IMR-90 (cell line): Measurements from ENCODE around the gene ZNF134. TPM values are rescaled to one million over a fixed set of nuclear protein-coding genes. Genes with fewer than 3 reads are reported as not detected.

Source experiments
- ATAC-seq: fragments of 200-7000 bp; cut with Tn5 transposase; 2 replicates; pipeline ENCODE4 v1.9.1; 2020; ENCODE audit warnings: low read depth, mild to moderate bottlenecking, moderate library complexity
- BruUV-seq: library from RNA; stranded (reverse); fragments of 400-500 nt; replicated peaks from 2 replicates; lab custom pipeline; 2021; lab: Mats Ljungman, UMichigan
- CTCF ChIA-PET: fragments of 300-600 bp; formaldehyde crosslinking; extraction: SDS; loops from one replicate; lab custom pipeline; 2021; ENCODE audit warnings: antibody characterized with exemption; lab: Yijun Ruan, JAX
- POLR2A ChIA-PET: fragments of 300-600 bp; sonication (Branson Sonifier 250); formaldehyde crosslinking; loops from one replicate; lab custom pipeline; 2022; ENCODE audit warnings: antibody characterized with exemption; ENCODE audit not compliant: unreplicated experiment; lab: Charles Lee
- DNase-seq: peaks from one replicate; pipeline ENCODE4 v3.0.0; 2013
- H2AFZ ChIP-seq: replicated peaks from 2 replicates; pipeline ENCODE3; 2013; ENCODE audit warnings: low read length, mild to moderate bottlenecking; ENCODE audit not compliant: poor library complexity
- H2AK5ac ChIP-seq: 2 replicates; pipeline ENCODE4 v1.6.1; 2013; ENCODE audit warnings: low read depth, low read length, inconsistent platforms
- H2AK9ac ChIP-seq: replicated peaks from 2 replicates; pipeline ENCODE3; 2013; ENCODE audit warnings: mild to moderate bottlenecking, low read depth, low read length, moderate library complexity; ENCODE audit not compliant: poor library complexity
- H2BK120ac ChIP-seq: 2 replicates; pipeline ENCODE4 v1.6.1; 2013; ENCODE audit warnings: low read depth, low read length, inconsistent platforms
- H2BK15ac ChIP-seq: 3 replicates; pipeline ENCODE4 v1.6.1; 2013; ENCODE audit warnings: low read depth, low read length, inconsistent platforms
- H2BK20ac ChIP-seq: 2 replicates; pipeline ENCODE4 v1.6.1; 2013; ENCODE audit warnings: low read depth, mild to moderate bottlenecking, inconsistent platforms, low read length, moderate library complexity
- H2BK5ac ChIP-seq: 2 replicates; pipeline ENCODE4 v1.6.1; 2013; ENCODE audit warnings: mild to moderate bottlenecking, low read depth, low read length, inconsistent platforms; ENCODE audit not compliant: poor library complexity, severe bottlenecking
- H3K14ac ChIP-seq: replicated peaks from 2 replicates; pipeline ENCODE4 v1.6.1; 2013; ENCODE audit warnings: low read depth, low read length, inconsistent platforms
- H3K18ac ChIP-seq: 2 replicates; pipeline ENCODE4 v1.6.1; 2013; ENCODE audit warnings: low read depth, low read length, control low read depth
- H3K23ac ChIP-seq: 2 replicates; pipeline ENCODE4 v1.6.1; 2013; ENCODE audit warnings: low read depth, low read length, inconsistent platforms
- H3K27ac ChIP-seq: 2 replicates; pipeline ENCODE4 v1.5.1; 2013; ENCODE audit warnings: mild to moderate bottlenecking, control low read depth, low read length; ENCODE audit not compliant: insufficient read depth
- H3K27me3 ChIP-seq: 2 replicates; pipeline ENCODE4 v1.6.1; 2013; ENCODE audit warnings: low read length; ENCODE audit not compliant: control insufficient read depth, insufficient read depth
- H3K36me3 ChIP-seq: 2 replicates; pipeline ENCODE4 v1.6.1; 2013; ENCODE audit warnings: low read length, mixed read lengths; ENCODE audit not compliant: control insufficient read depth, insufficient read depth
- H3K4ac ChIP-seq: 2 replicates; pipeline ENCODE4 v1.6.1; 2013; ENCODE audit warnings: low read depth, low read length, inconsistent platforms
- H3K4me1 ChIP-seq: 2 replicates; pipeline ENCODE4 v1.6.1; 2013; ENCODE audit warnings: low read length, mixed read lengths; ENCODE audit not compliant: control insufficient read depth, insufficient read depth
- H3K4me2 ChIP-seq: 2 replicates; pipeline ENCODE4 v1.6.1; 2013; ENCODE audit warnings: low read depth, mild to moderate bottlenecking, control low read depth, low read length, moderate library complexity
- H3K4me3 ChIP-seq: 2 replicates; pipeline ENCODE4 v1.5.1; 2013; ENCODE audit warnings: low read depth, mild to moderate bottlenecking, control low read depth, low read length, moderate library complexity; ENCODE audit not compliant: insufficient read depth
- H3K56ac ChIP-seq: 2 replicates; pipeline ENCODE4 v1.6.1; 2013; ENCODE audit warnings: low read length, inconsistent platforms; ENCODE audit not compliant: insufficient read depth; ENCODE audit errors: extremely low read depth
- H3K79me1 ChIP-seq, 2 experiments: 2 replicates each; pipeline ENCODE4 v1.6.1; 2013; ENCODE audit warnings: low read length in 2 of 2, inconsistent platforms in 1 of 2, low read depth in 1 of 2
- H3K9ac ChIP-seq: 2 replicates; pipeline ENCODE4 v1.6.1; 2013; ENCODE audit warnings: low read depth, low read length, control low read depth
- H3K9me1 ChIP-seq: 2 replicates; pipeline ENCODE4 v1.6.1; 2013; ENCODE audit warnings: low read length, inconsistent platforms; ENCODE audit not compliant: insufficient read depth
- H3K9me3 ChIP-seq: 2 replicates; pipeline ENCODE4 v1.6.1; 2013; ENCODE audit warnings: low read length; ENCODE audit not compliant: control insufficient read depth, insufficient read depth
- H4K20me1 ChIP-seq: 2 replicates; pipeline ENCODE4 v1.6.1; 2013; ENCODE audit warnings: low read length, inconsistent platforms; ENCODE audit not compliant: insufficient read depth
- H4K5ac ChIP-seq: 2 replicates; pipeline ENCODE4 v1.6.1; 2013; ENCODE audit warnings: mild to moderate bottlenecking, low read depth, low read length, control low read depth
- H4K8ac ChIP-seq, 2 experiments: 2 replicates each; pipeline ENCODE4 v1.6.1; 2013; ENCODE audit warnings: low read depth in 2 of 2, low read length in 2 of 2, control low read depth in 1 of 2, inconsistent platforms in 1 of 2
- H4K91ac ChIP-seq: 2 replicates; pipeline ENCODE4 v1.6.1; 2013; ENCODE audit warnings: low read depth, low read length, inconsistent platforms; ENCODE audit not compliant: insufficient read depth
- BHLHE40 ChIP-seq: fragments of 150-350 bp; IDR thresholded peaks from 2 replicates; pipeline ENCODE4 v1.6.1; 2016; ENCODE audit warnings: mild to moderate bottlenecking, low read depth, low read length
- CTCF ChIP-seq: conservative IDR thresholded peaks from 2 replicates; pipeline ENCODE4 v1.5.1; 2012; ENCODE audit warnings: mild to moderate bottlenecking, low read depth, low read length, improper control_type of control experiment
- ELK1 ChIP-seq: fragments of 150-350 bp; IDR thresholded peaks from 2 replicates; pipeline ENCODE4 v1.6.1; 2016; ENCODE audit warnings: low read depth, mild to moderate bottlenecking, low read length, moderate library complexity, borderline replicate concordance
- MXI1 ChIP-seq: IDR thresholded peaks from 2 replicates; pipeline ENCODE4 v1.6.1; 2012; ENCODE audit warnings: low read depth, mild to moderate bottlenecking, low read length, moderate library complexity, borderline replicate concordance
- WGBS, 2 experiments: methylation state at CpG; one replicate each; pipeline versions ENCODE4 v1.1.5 to v1.1.7; 2013; ENCODE audit warnings: missing lambda C conversion rate in 2 of 2; ENCODE audit not compliant: insufficient read length in 1 of 2; ENCODE audit errors: extremely low coverage in 2 of 2; 5-methylcytosine and 5-hydroxymethylcytosine counted together
- dilution Hi-C: fragments of 300-500 bp; cut with HindIII; formaldehyde crosslinking; loops from one replicate; pipeline ENCODE4 v1.14.3; 2018; ENCODE audit warnings: low sequenced_read_pairs; ENCODE audit not compliant: unreplicated experiment
- in situ Hi-C: fragments of 300-500 bp; cut with MboI; formaldehyde crosslinking; loops from 3 replicates; pipeline ENCODE4 v1.14.3; 2019; ENCODE audit warnings: low sequenced_read_pairs, inconsistent platforms, mixed read lengths
- intact Hi-C: fragments of 100-400 bp; cut with micrococcal nuclease; formaldehyde crosslinking; loops from 2 replicates; pipeline ENCODE4 v1.10.0; 2022
- polyA plus RNA-seq, 3 experiments: library from polyadenylated mRNA; depleted of rRNA; stranded (reverse); fragments of >200 nt; gene quantifications; 2 replicates each; pipeline ENCODE4 v1.2.3, GENCODE V29; 2012; ENCODE audit warnings: low replicate concordance in 1 of 3
- total RNA-seq: library from RNA; depleted of rRNA; stranded (reverse); fragments of >200 nt; gene quantifications from 2 replicates; pipeline ENCODE4 v1.2.3, GENCODE V29; 2012

Gene ZNF134
- total and polyA plus RNA-seq, 2 of the 4 experiments (the other 2 are of a cell fraction) = 6.2 to 31.0 TPM

- Histone ChIP-seq H3K27ac (no peak overlapping the region), H3K14ac (no peak overlapping the region), H3K27me3 (no peaks in the 10 kb centered on the region), H3K4me1 (no peaks in the 10 kb centered on the region), H3K56ac (no peak overlapping the region), H2BK120ac (no peak overlapping the region), H3K9me1 (no peaks in the 10 kb centered on the region), H3K9ac (no peak overlapping the region), H4K8ac (no peak overlapping the region), H4K5ac (no peak overlapping the region), H3K4ac (no peak overlapping the region), H3K18ac (no peak overlapping the region), H3K79me1 (peaks cover 0 to 3% of the 10 kb centered on the region in 2 experiments; a peak in 3 of 4 replicates), H4K91ac (no peak overlapping the region), H3K4me2 (no peak overlapping the region), H3K36me3 (peaks cover 35% of the 10 kb centered on the region), H2BK20ac (no peak overlapping the region), H2AK9ac (no peak overlapping the region), H2BK5ac (no peak overlapping the region), H4K20me1 (no peaks in the 10 kb centered on the region), H2BK15ac (no peak overlapping the region), H3K9me3 (peaks cover 45% of the 10 kb centered on the region), H2AK5ac (no peak overlapping the region), H2AFZ (no peak overlapping the region), H3K23ac (no peak overlapping the region), H3K4me3 (no peak overlapping the region)
- TF ChIP-seq ELK1 = no peak
- TF ChIP-seq MXI1 = no peak
- no peak for TF ChIP-seq CTCF
- TF ChIP-seq BHLHE40 = no peak
- in situ Hi-C loops (no loop called here), intact Hi-C loops (no loop called here), dilution Hi-C loops (no loop called here)
- no TSS peak for BruUV-seq
- POLR2A ChIA-PET = no interaction called here
- DNase-seq (no peak), ATAC-seq (no peak)
- WGBS, 2 experiments = no CpG with 5 or more reads among the region's 4 CpGs
- CTCF ChIA-PET = no interaction called here
These were observed 27.7 kb downstream of the ZNF134 start for GRCh38 chr19:57641715-57642234.
